K562 (cell line): ENCODE results near the gene SERPINE1. TPM values are rescaled to one million over a fixed set of nuclear protein-coding genes. Genes with fewer than 3 reads are reported as not detected.

ENCODE experiments used
- BHLHE40 ChIP-seq: IDR thresholded peaks from 2 replicates; pipeline ENCODE4 v1.6.1; 2011; ENCODE audit warnings: low read length, improper control_type of control experiment
- E2F3 ChIP-seq: fragments of 250-450 bp; sonication (Bioruptor Pico); IDR thresholded peaks from 2 replicates; pipeline ENCODE4 v1.4.0; 2020; ENCODE audit warnings: mild to moderate bottlenecking
- E2F6 ChIP-seq, 2 experiments: IDR thresholded peaks; 2 replicates each; pipeline ENCODE4 v1.6.1; 2011; ENCODE audit warnings: borderline replicate concordance in 1 of 2, control low read depth in 1 of 2, low read depth in 1 of 2, low read length in 1 of 2, mild to moderate bottlenecking in 1 of 2, mixed read lengths in 1 of 2, moderate library complexity in 1 of 2; ENCODE audit not compliant: insufficient read depth in 1 of 2, insufficient read length in 1 of 2, poor library complexity in 1 of 2, severe bottlenecking in 1 of 2; ENCODE audit errors: extremely low read depth in 1 of 2
- EP400 ChIP-seq: fragments of 450-650 bp; IDR thresholded peaks from 2 replicates; pipeline ENCODE4 v1.6.1; 2017; ENCODE audit warnings: antibody characterized with exemption, mild to moderate bottlenecking, moderate library complexity
- KDM5B ChIP-seq: fragments of 200-600 bp; sonication (generic); IDR thresholded peaks from 2 replicates; pipeline ENCODE4 v1.6.1; 2012; ENCODE audit warnings: low read depth, mild to moderate bottlenecking, moderate library complexity, low read length, control low read depth, inconsistent platforms; ENCODE audit not compliant: insufficient replicate concordance
- L3MBTL2 ChIP-seq: fragments of 450-650 bp; IDR thresholded peaks from 2 replicates; pipeline ENCODE4 v1.6.1; 2016; ENCODE audit warnings: mild to moderate bottlenecking, moderate library complexity
- REST ChIP-seq, 2 experiments: fragments of 450-650 bp; formaldehyde crosslinking in 1 of 2; IDR thresholded peaks; 2 replicates each; pipeline versions ENCODE4 v1.4.0 to v1.6.1; 2014 to 2020; ENCODE audit warnings: mild to moderate bottlenecking in 2 of 2, borderline replicate concordance in 1 of 2, low read depth in 1 of 2
- TFAP4 ChIP-seq: sonication (generic); formaldehyde crosslinking; IDR thresholded peaks from 2 replicates; pipeline ENCODE4 v1.8.0; 2022; ENCODE audit warnings: missing genetic modification reagents, mild to moderate bottlenecking, moderate library complexity, borderline replicate concordance
- TGIF2 ChIP-seq: sonication (generic); formaldehyde crosslinking; IDR thresholded peaks from 2 replicates; pipeline ENCODE4 v1.8.1; 2022; ENCODE audit warnings: mild to moderate bottlenecking, missing genetic modification reagents, moderate library complexity
- ZNF830 ChIP-seq: fragments of 250-450 bp; sonication (Bioruptor Pico); IDR thresholded peaks from 2 replicates; pipeline ENCODE4 v1.5.0; 2021; ENCODE audit warnings: mild to moderate bottlenecking
- polyA plus RNA-seq, 8 experiments: library from polyadenylated mRNA; depleted of rRNA in 4 of 8; stranded (reverse) in 5 of 8; unstranded in 3 of 8; fragments of >200 nt; fragmentation: Nextera tagmentation in 2 of 8; fragmentation: Illumina TruSeq in 1 of 8; extraction: Ambion mirVana in 2 of 8; extraction: Trizol in 1 of 8; gene quantifications; 2 replicates each; pipeline versions ENCODE4 v1.2.1 to v1.2.3, GENCODE V29; 2011 to 2014; ENCODE audit warnings: inconsistent platforms in 1 of 8, missing spikeins in 1 of 8
- total RNA-seq, 7 experiments: library from RNA; depleted of rRNA in 6 of 7; stranded (reverse); fragments of >200 nt in 6 of 7; fragmentation: Illumina TruSeq in 2 of 7; extraction: Trizol in 2 of 7; gene quantifications; 2 replicates each; pipeline versions ENCODE4 v1.2.1 to v1.2.3, GENCODE V29; 2011 to 2021; ENCODE audit warnings: low replicate concordance in 1 of 7

SERPINE1 gene
- total and polyA plus RNA-seq, 9 of the 15 experiments (the other 6 are each of a cell fraction or from before 2014, with no cell fraction given): 0.22 to 4.8 (median 0.91) TPM

GRCh38 chr7:101172854-101173751 lies 46.2 kb downstream of the SERPINE1 start (continued):
- TF ChIP-seq REST (IDR thresholded peaks at IDR 0.05; ENCODE audit: borderline replicate concordance): no peak
- no peak for TF ChIP-seq REST (CRISPR knock-in tag; IDR thresholded peaks at IDR 0.05; ENCODE audit: low read depth)
- TF ChIP-seq L3MBTL2: peak; percentile 57; the same call in 1 of the 2 replicates
- peak; percentile 20; the same call in 1 of the 2 replicates for TF ChIP-seq ZNF830 (CRISPR knock-in tag)
- TF ChIP-seq BHLHE40: 0 out of 2 replicates have a peak, but pooled peaks have one; percentile 16
- TF ChIP-seq TGIF2 (CRISPR knock-in tag): no peak
- TF ChIP-seq E2F3: 0 out of 2 replicates have a peak, but pooled peaks have one; percentile 27
- no peak for TF ChIP-seq EP400
- no peak for TF ChIP-seq KDM5B
- TF ChIP-seq E2F6 (IDR thresholded peaks at IDR 0.05; ENCODE audit: borderline replicate concordance in 1 of 2, extremely low read depth in 1 of 2, insufficient read depth in 1 of 2, insufficient read length in 1 of 2, low read depth in 1 of 2, low read length in 1 of 2, poor library complexity in 1 of 2, severe bottlenecking in 1 of 2): peak; percentile 55 to 78
- TF ChIP-seq TFAP4 (CRISPR knock-in tag): peak; percentile 21; the same call in 1 of the 2 replicates
